GM23338 (cell line): Measurements from ENCODE around the gene ZFHX3. TPM values are rescaled to one million over a fixed set of nuclear protein-coding genes. Genes with fewer than 3 reads are reported as not detected.
"Not testable (repeated sequence)": the region's sequence is repeated elsewhere in the genome, so short reads cannot be mapped to it uniquely, and the experiment has no call there.

Source experiments
- ATAC-seq: fragments of 200-7000 bp; cut with Tn5 transposase; 3 replicates; pipeline ENCODE4 v1.9.1; 2020
- DNase-seq: peaks from one replicate; pipeline ENCODE4 v3.0.0-alpha.2; 2015; ENCODE audit warnings: low spot score
- H2AFZ ChIP-seq: fragments of 200-600 bp; sonication (generic); 2 replicates; pipeline ENCODE4 v1.8.0; 2016; ENCODE audit warnings: antibody characterized with exemption, mild to moderate bottlenecking, moderate library complexity
- H3F3A ChIP-seq: fragments of 200-600 bp; sonication (generic); replicated peaks from 2 replicates; pipeline ENCODE4 v1.8.0; 2017; ENCODE audit warnings: antibody characterized with exemption, mixed run types, low read depth
- H3K27ac ChIP-seq: fragments of 200-600 bp; sonication (generic); 2 replicates; pipeline ENCODE4 v1.6.1; 2016; ENCODE audit warnings: low read depth
- H3K27me3 ChIP-seq: fragments of 200-600 bp; sonication (generic); 2 replicates; pipeline ENCODE4 v1.8.0; 2016; ENCODE audit warnings: mild to moderate bottlenecking, mixed run types, moderate library complexity; ENCODE audit not compliant: insufficient read depth
- H3K36me3 ChIP-seq: fragments of 200-600 bp; sonication (generic); 2 replicates; pipeline ENCODE4 v1.8.0; 2016; ENCODE audit warnings: mild to moderate bottlenecking; ENCODE audit not compliant: insufficient read depth
- H3K4me1 ChIP-seq: fragments of 200-600 bp; sonication (generic); 2 replicates; pipeline ENCODE4 v1.8.0; 2016; ENCODE audit warnings: mild to moderate bottlenecking, moderate library complexity; ENCODE audit not compliant: insufficient read depth
- H3K4me2 ChIP-seq: fragments of 200-600 bp; sonication (generic); 2 replicates; pipeline ENCODE4 v1.7.1; 2017; ENCODE audit warnings: mixed run types
- H3K4me3 ChIP-seq: fragments of 200-600 bp; sonication (generic); 2 replicates; pipeline ENCODE4 v1.6.1; 2016; ENCODE audit warnings: mixed run types
- H3K79me2 ChIP-seq: fragments of 200-600 bp; sonication (generic); replicated peaks from 2 replicates; pipeline ENCODE4 v1.8.0; 2017; ENCODE audit warnings: mild to moderate bottlenecking; ENCODE audit not compliant: insufficient read depth
- H3K9me2 ChIP-seq: fragments of 200-600 bp; sonication (generic); 2 replicates; pipeline ENCODE4 v1.8.0; 2017; ENCODE audit not compliant: insufficient read depth
- H4K20me1 ChIP-seq: fragments of 200-600 bp; sonication (generic); replicated peaks from 2 replicates; pipeline ENCODE4 v1.8.0; 2017; ENCODE audit warnings: mild to moderate bottlenecking; ENCODE audit not compliant: insufficient read depth
- H3K27ac Mint-ChIP-seq: 2 replicates; pipeline ENCODE4 v1.8.0; 2020; ENCODE audit warnings: inconsistent platforms, mild to moderate bottlenecking, moderate library complexity, mixed read lengths
- H3K27me3 Mint-ChIP-seq: 3 replicates; pipeline ENCODE4 v1.8.0; 2022; ENCODE audit warnings: low read depth, mild to moderate bottlenecking, moderate library complexity, mixed read lengths, inconsistent platforms; ENCODE audit not compliant: insufficient read depth, poor library complexity
- H3K36me3 Mint-ChIP-seq: 3 replicates; pipeline ENCODE4 v1.8.0; 2021; ENCODE audit warnings: low read depth, mild to moderate bottlenecking, inconsistent platforms, moderate library complexity, mixed read lengths
- H3K4me1 Mint-ChIP-seq: 3 replicates; pipeline ENCODE4 v1.8.0; 2020; ENCODE audit warnings: mild to moderate bottlenecking, inconsistent platforms, mixed read lengths
- H3K4me3 Mint-ChIP-seq: 3 replicates; pipeline ENCODE4 v1.8.0; 2021; ENCODE audit warnings: moderate library complexity, mild to moderate bottlenecking, inconsistent platforms, mixed read lengths
- H3K9me3 Mint-ChIP-seq: 3 replicates; pipeline ENCODE4 v1.8.0; 2020; ENCODE audit warnings: moderate library complexity, mild to moderate bottlenecking, inconsistent platforms, mixed read lengths
- EZH2 ChIP-seq: fragments of 200-600 bp; sonication (generic); IDR thresholded peaks from one replicate; pipeline ENCODE4 v1.8.0; 2017; ENCODE audit warnings: antibody characterized with exemption, mild to moderate bottlenecking, low read depth; ENCODE audit not compliant: unreplicated experiment
- EZH2phosphoT487 ChIP-seq: fragments of 200-600 bp; sonication (generic); IDR thresholded peaks from one replicate; pipeline ENCODE4 v1.8.1; 2018; ENCODE audit warnings: antibody characterized with exemption; ENCODE audit not compliant: unreplicated experiment
- JUNB ChIP-seq: IDR thresholded peaks from one replicate; pipeline ENCODE4 v1.6.1; 2016; ENCODE audit warnings: antibody characterized with exemption; ENCODE audit not compliant: unreplicated experiment
- STAT1 ChIP-seq: IDR thresholded peaks from one replicate; pipeline ENCODE4 v1.6.1; 2016; ENCODE audit warnings: antibody characterized with exemption; ENCODE audit not compliant: unreplicated experiment
- ZNF114 ChIP-seq: fragments of 250-450 bp; sonication (Bioruptor Pico); IDR thresholded peaks from 2 replicates; pipeline ENCODE4 v1.5.0; 2020; ENCODE audit warnings: mild to moderate bottlenecking, moderate library complexity
- ZNF331 ChIP-seq: fragments of 250-450 bp; sonication (Bioruptor Pico); IDR thresholded peaks from 2 replicates; pipeline ENCODE4 v1.5.0; 2020; ENCODE audit warnings: low read depth, mild to moderate bottlenecking, moderate library complexity
- polyA plus RNA-seq: library from polyadenylated mRNA; unstranded; fragments of >200 nt; fragmentation: Nextera tagmentation; extraction: Ambion mirVana; gene quantifications from 2 replicates; pipeline ENCODE4 v1.2.1, GENCODE V29; 2016
- total RNA-seq: library from RNA; depleted of rRNA; stranded (reverse); fragments of >200 nt; shearing (Covaris generic); gene quantifications from 2 replicates; pipeline ENCODE4 v1.2.3, GENCODE V29; 2014
- TF ChIP-seq, protein P1 (sequence below): IDR thresholded peaks from one replicate; pipeline ENCODE4 v1.6.1; 2018; ENCODE audit warnings: antibody characterized with exemption; ENCODE audit not compliant: unreplicated experiment
- TF ChIP-seq, protein P2 (sequence below): IDR thresholded peaks from 2 replicates; pipeline ENCODE4 v1.6.1; 2016; ENCODE audit warnings: antibody characterized with exemption

The ZFHX3 gene
- total and polyA plus RNA-seq, 2 experiments from 2014 or later: 1.0 to 1.5 TPM

- H3K27ac ChIP-seq, H3K9me3 Mint-ChIP-seq, H3K36me3 ChIP-seq, H3K27ac Mint-ChIP-seq, H4K20me1 ChIP-seq, H3K4me3 ChIP-seq, H3K4me2 ChIP-seq, H3K36me3 Mint-ChIP-seq, ATAC-seq, H3K9me2 ChIP-seq, H3F3A ChIP-seq, H3K27me3 ChIP-seq, H2AFZ ChIP-seq, H3K4me3 Mint-ChIP-seq, DNase-seq, H3K79me2 ChIP-seq: not testable (repeated sequence)
- H3K4me1 Mint-ChIP-seq: peaks cover 21% of the 10 kb centered on the region
- H3K27me3 Mint-ChIP-seq: peaks cover 12% of the 10 kb centered on the region
- H3K4me1 ChIP-seq: peaks cover 14% of the 10 kb centered on the region; the same call in 1 of the 2 replicates
Observed at GRCh38 chr16:72989203-72989578, 58.7 kb downstream of the ZFHX3 start.

- H3F3A ChIP-seq: no peaks in the 10 kb centered on the region
- H4K20me1 ChIP-seq: no peaks in the 10 kb centered on the region; the same call in 1 of the 2 replicates
- no peaks in the 10 kb centered on the region for H3K79me2 ChIP-seq
- no peak for TF ChIP-seq ZNF114 (CRISPR knock-in tag)
- TF ChIP-seq, protein P1, sequence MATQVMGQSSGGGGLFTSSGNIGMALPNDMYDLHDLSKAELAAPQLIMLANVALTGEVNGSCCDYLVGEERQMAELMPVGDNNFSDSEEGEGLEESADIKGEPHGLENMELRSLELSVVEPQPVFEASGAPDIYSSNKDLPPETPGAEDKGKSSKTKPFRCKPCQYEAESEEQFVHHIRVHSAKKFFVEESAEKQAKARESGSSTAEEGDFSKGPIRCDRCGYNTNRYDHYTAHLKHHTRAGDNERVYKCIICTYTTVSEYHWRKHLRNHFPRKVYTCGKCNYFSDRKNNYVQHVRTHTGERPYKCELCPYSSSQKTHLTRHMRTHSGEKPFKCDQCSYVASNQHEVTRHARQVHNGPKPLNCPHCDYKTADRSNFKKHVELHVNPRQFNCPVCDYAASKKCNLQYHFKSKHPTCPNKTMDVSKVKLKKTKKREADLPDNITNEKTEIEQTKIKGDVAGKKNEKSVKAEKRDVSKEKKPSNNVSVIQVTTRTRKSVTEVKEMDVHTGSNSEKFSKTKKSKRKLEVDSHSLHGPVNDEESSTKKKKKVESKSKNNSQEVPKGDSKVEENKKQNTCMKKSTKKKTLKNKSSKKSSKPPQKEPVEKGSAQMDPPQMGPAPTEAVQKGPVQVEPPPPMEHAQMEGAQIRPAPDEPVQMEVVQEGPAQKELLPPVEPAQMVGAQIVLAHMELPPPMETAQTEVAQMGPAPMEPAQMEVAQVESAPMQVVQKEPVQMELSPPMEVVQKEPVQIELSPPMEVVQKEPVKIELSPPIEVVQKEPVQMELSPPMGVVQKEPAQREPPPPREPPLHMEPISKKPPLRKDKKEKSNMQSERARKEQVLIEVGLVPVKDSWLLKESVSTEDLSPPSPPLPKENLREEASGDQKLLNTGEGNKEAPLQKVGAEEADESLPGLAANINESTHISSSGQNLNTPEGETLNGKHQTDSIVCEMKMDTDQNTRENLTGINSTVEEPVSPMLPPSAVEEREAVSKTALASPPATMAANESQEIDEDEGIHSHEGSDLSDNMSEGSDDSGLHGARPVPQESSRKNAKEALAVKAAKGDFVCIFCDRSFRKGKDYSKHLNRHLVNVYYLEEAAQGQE: no peak
- TF ChIP-seq ZNF331: no peak
- TF ChIP-seq EZH2: no peak
- no peak for TF ChIP-seq EZH2phosphoT487
- no peak for TF ChIP-seq STAT1
- TF ChIP-seq, protein P2, sequence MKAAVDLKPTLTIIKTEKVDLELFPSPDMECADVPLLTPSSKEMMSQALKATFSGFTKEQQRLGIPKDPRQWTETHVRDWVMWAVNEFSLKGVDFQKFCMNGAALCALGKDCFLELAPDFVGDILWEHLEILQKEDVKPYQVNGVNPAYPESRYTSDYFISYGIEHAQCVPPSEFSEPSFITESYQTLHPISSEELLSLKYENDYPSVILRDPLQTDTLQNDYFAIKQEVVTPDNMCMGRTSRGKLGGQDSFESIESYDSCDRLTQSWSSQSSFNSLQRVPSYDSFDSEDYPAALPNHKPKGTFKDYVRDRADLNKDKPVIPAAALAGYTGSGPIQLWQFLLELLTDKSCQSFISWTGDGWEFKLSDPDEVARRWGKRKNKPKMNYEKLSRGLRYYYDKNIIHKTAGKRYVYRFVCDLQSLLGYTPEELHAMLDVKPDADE: no peak
- no peak for TF ChIP-seq JUNB
- no peak overlapping the region for H3K4me3 ChIP-seq
- no peaks in the 10 kb centered on the region for H3K27me3 ChIP-seq
- no peaks in the 10 kb centered on the region for H3K36me3 Mint-ChIP-seq
- H3K9me3 Mint-ChIP-seq: no peaks in the 10 kb centered on the region
- H3K4me1 ChIP-seq: peaks cover 14% of the 10 kb centered on the region; the same call in 1 of the 2 replicates
- no peaks in the 10 kb centered on the region for H3K9me2 ChIP-seq
- ATAC-seq: no peak
- peaks cover 21% of the 10 kb centered on the region for H3K4me1 Mint-ChIP-seq
- H3K36me3 ChIP-seq: no peaks in the 10 kb centered on the region
- no peak overlapping the region for H2AFZ ChIP-seq
- H3K27me3 Mint-ChIP-seq: peaks cover 10% of the 10 kb centered on the region
- DNase-seq: no peak
- H3K4me2 ChIP-seq: no peak overlapping the region
- no peak overlapping the region for H3K27ac Mint-ChIP-seq
- H3K27ac ChIP-seq: no peak overlapping the region
- H3K4me3 Mint-ChIP-seq: no peak overlapping the region
Observed at GRCh38 chr16:72988569-72988968, 59.4 kb downstream of the ZFHX3 start.
